Chondrocyte (in vitro differentiated cells): Measurements from ENCODE around the gene UBE2Q2. TPM values are rescaled to one million over a fixed set of nuclear protein-coding genes. Genes with fewer than 3 reads are reported as not detected.

ENCODE experiments used
- DNase-seq: peaks from one replicate; pipeline ENCODE4 v3.0.0; 2021; ENCODE audit warnings: mixed read lengths, low spot score
- H3K27ac Mint-ChIP-seq: one replicate; pipeline ENCODE4 v1.8.0; 2021; ENCODE audit warnings: mild to moderate bottlenecking, moderate library complexity, mixed read lengths; ENCODE audit not compliant: unreplicated experiment
- H3K27me3 Mint-ChIP-seq: 2 replicates; pipeline ENCODE4 v1.8.0; 2021; ENCODE audit warnings: low read depth, mixed read lengths
- H3K36me3 Mint-ChIP-seq: 2 replicates; pipeline ENCODE4 v1.8.0; 2021; ENCODE audit warnings: low read depth, mixed read lengths
- H3K4me1 Mint-ChIP-seq: 2 replicates; pipeline ENCODE4 v1.8.0; 2021; ENCODE audit warnings: low read depth, mild to moderate bottlenecking, mixed read lengths
- H3K4me3 Mint-ChIP-seq: one replicate; pipeline ENCODE4 v1.8.0; 2021; ENCODE audit warnings: mild to moderate bottlenecking, moderate library complexity, mixed read lengths; ENCODE audit not compliant: unreplicated experiment
- H3K9me3 Mint-ChIP-seq: 2 replicates; pipeline ENCODE4 v1.8.0; 2021; ENCODE audit warnings: low read depth, mixed read lengths
- total RNA-seq: library from RNA; stranded (reverse); gene quantifications from 3 replicates; pipeline ENCODE4 v1.2.1, GENCODE V29; 2021
- TF ChIP-seq, protein P1 (sequence below): fragments of 200-600 bp; sonication (generic); IDR thresholded peaks from 2 replicates; pipeline ENCODE4 v1.5.0; 2021; ENCODE audit warnings: antibody characterized with exemption, mild to moderate bottlenecking, moderate library complexity

UBE2Q2 gene
- total RNA-seq, 1 donor from 2014 or later: 62.1 TPM

DNA sequence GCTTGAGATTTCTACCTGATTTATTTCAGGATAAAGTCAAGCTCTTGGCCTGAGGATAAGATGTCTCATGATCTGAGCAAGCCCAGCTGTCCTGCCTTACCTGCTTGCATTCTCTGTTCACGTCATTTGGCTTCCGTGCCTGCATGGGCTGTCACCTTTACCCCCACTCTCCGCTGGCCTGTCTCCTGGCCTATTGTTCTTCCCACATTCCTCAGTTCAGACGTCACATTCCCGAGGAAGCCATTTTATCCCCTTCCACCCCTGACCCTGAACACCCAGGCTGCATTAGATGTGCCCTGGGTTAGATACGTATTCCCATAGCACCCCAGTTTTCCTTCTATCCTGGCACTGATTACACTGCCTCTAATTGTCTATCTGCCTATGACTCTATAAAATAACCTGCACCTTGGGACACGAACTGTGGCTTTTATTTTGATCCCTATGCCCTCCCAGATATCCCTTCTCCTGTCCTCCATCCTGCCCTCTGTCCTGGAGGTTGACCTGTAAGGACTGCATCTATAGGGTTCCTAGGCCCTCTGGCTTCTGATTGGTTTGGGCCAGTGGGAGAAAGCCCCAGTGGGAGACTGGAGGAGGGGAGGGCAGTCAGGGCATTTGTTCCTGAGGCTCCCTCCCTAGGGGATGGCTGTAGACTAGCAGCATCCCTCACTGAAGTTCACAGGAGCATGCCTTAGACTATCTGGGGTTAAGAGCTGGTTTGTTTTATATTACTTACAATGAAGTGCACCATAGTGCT is 19.2 kb upstream of the UBE2Q2 start:
- no peak overlapping the region for H3K4me3 Mint-ChIP-seq
- no peak for DNase-seq
- no peaks in the 10 kb centered on the region for H3K27me3 Mint-ChIP-seq
- TF ChIP-seq, protein P1, sequence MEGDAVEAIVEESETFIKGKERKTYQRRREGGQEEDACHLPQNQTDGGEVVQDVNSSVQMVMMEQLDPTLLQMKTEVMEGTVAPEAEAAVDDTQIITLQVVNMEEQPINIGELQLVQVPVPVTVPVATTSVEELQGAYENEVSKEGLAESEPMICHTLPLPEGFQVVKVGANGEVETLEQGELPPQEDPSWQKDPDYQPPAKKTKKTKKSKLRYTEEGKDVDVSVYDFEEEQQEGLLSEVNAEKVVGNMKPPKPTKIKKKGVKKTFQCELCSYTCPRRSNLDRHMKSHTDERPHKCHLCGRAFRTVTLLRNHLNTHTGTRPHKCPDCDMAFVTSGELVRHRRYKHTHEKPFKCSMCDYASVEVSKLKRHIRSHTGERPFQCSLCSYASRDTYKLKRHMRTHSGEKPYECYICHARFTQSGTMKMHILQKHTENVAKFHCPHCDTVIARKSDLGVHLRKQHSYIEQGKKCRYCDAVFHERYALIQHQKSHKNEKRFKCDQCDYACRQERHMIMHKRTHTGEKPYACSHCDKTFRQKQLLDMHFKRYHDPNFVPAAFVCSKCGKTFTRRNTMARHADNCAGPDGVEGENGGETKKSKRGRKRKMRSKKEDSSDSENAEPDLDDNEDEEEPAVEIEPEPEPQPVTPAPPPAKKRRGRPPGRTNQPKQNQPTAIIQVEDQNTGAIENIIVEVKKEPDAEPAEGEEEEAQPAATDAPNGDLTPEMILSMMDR: no peak
- H3K9me3 Mint-ChIP-seq: no peaks in the 10 kb centered on the region
- no peaks in the 10 kb centered on the region for H3K36me3 Mint-ChIP-seq
- no peak overlapping the region for H3K27ac Mint-ChIP-seq
- peaks cover 2% of the 10 kb centered on the region for H3K4me1 Mint-ChIP-seq

DNA sequence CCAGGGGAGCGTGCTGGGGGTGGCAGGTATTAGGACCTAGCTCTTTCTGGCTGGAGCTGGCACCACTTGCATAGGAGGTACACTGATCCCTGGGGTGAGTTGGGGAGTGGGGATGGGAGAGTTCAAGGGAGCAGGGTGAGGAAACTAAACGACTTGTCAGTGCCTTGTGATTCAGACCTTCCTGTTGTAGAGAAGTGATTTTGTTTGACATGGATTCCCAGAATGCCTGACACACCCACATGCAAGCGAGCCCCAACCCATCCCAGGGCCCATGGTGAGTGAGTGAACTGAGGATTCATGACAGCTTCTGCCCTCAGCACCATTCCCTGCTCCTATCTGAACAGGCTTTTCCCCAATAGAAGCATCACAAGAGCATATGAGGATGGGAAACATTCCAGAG is 15.6 kb upstream of the UBE2Q2 start:
- H3K27ac Mint-ChIP-seq: no peak overlapping the region
- no peak for DNase-seq
- no peak overlapping the region for H3K4me3 Mint-ChIP-seq

DNA sequence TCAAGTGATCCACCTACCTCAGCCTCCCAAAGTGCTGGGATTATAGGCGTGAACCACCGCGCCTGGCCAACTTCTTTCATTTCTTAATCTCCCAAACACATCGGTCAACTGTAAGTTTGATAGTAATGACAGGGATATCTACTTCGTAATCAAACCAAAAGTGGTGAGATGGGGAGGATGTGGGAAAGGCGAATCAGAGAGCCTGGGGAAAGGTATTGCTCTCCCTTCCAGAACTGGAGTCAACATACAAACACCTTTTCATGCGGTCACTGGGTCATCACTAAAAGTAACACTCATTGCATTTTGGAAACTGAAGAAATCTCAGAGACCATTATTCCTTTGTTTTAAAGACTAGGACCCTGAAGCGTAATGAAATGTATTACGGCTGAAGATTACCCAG is 14.8 kb upstream of the UBE2Q2 start:
- no peaks in the 10 kb centered on the region for H3K9me3 Mint-ChIP-seq
- H3K36me3 Mint-ChIP-seq: no peaks in the 10 kb centered on the region
- H3K4me3 Mint-ChIP-seq: no peak overlapping the region
- no peak overlapping the region for H3K27ac Mint-ChIP-seq
- no peak for DNase-seq
- TF ChIP-seq, protein P1: no peak
- peaks cover 11% of the 10 kb centered on the region for H3K4me1 Mint-ChIP-seq
- no peaks in the 10 kb centered on the region for H3K27me3 Mint-ChIP-seq

More for the DNA sequence above, 15.6 kb upstream of the UBE2Q2 start:
- Mint-ChIP-seq H3K36me3 (no peaks in the 10 kb centered on the region), H3K4me1 (peaks cover 11% of the 10 kb centered on the region), H3K27me3 (no peaks in the 10 kb centered on the region), H3K9me3 (no peaks in the 10 kb centered on the region)
- TF ChIP-seq, protein P1: no peak

DNA sequence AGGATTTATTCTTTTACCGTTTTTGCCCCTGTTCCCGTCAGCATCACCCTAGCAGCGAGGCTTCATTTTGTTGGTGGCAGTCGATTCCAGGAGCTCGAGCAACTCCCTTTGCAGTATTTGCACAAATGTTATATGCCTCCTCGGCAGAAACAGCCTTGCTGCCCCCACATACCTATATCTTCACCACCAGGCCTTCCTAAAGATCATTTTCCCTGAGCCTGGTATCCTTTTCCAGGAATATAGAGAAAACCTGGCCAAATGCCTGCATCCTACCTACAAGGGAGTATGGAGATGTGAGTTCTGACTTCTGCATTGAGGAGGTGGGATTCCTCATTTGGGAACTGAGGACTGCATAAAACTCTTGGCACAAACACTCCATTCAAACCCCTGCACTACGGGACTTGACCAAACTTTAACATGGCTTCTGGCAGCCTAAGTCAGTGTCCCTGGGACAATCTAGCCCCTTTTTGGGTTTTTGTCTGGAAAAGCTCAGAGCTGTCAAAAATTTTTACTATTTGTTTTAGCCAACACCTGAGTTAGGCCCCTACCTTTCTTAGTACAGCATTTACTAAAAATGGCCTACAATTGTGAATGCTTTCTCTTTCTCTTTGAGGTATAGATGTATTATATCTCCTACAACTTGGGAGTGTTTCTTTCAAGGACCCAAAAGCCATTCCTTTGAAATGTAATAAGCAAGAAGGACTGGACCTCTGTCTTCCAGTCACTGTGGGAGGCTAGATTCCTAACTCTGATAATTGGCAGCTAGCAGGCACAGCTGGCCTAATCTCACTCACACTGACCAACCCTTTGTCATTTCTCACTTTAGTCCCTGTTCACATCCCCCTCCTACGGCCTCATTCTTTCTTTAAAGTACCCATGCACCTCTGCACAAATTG is 12.1 kb upstream of the UBE2Q2 start:
- H3K36me3 Mint-ChIP-seq: no peaks in the 10 kb centered on the region
- no peak overlapping the region for H3K4me3 Mint-ChIP-seq
- H3K27me3 Mint-ChIP-seq: no peaks in the 10 kb centered on the region
- H3K27ac Mint-ChIP-seq: no peak overlapping the region
- peaks cover 17% of the 10 kb centered on the region for H3K4me1 Mint-ChIP-seq
- TF ChIP-seq, protein P1: no peak
- no peak for DNase-seq
- no peaks in the 10 kb centered on the region for H3K9me3 Mint-ChIP-seq

DNA sequence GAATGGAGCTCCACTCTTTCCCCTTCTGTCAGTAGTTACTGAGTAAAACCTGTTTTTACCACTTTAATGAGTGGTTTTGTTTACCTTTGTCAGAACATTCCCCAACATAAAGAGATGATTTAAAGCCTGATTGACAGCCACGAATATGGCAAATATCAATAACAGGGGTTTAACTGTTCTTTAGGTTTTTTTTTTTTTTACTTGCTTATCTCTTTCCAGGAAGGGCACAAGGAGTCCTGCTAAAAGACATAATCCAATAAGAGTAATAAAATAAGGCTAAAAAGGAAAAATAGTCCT is 11.5 kb upstream of the UBE2Q2 start:
- Mint-ChIP-seq H3K9me3 (no peaks in the 10 kb centered on the region), H3K27ac (no peak overlapping the region), H3K27me3 (no peaks in the 10 kb centered on the region), H3K36me3 (no peaks in the 10 kb centered on the region), H3K4me3 (no peak overlapping the region), H3K4me1 (peaks cover 17% of the 10 kb centered on the region)
- DNase-seq: no peak
- TF ChIP-seq, protein P1: no peak
